ENCODE results near the gene TBL1XR1. TPM values are rescaled to one million over a fixed set of nuclear protein-coding genes. Genes with fewer than 3 reads are reported as not detected.
A peak's percentile ranks its signal among the peaks of the same experiment; 100 is the strongest.

The TBL1XR1 gene
- total and polyA plus RNA-seq, 5 donors = 31.4 to 145 (median 140) TPM

GRCh38 chr3:177157492-177157891 is 39.8 kb downstream of the TBL1XR1 start:
- no peak for ATAC-seq
- H3K27me3 ChIP-seq (ENCODE audit: control insufficient read depth, insufficient read depth) = no peaks in the 10 kb centered on the region
- 85% methylated on average over 4 of the region's 4 CpGs for WGBS
- no peak overlapping the region for H3K27ac ChIP-seq (ENCODE audit: low read length)
- peaks cover 4% of the 10 kb centered on the region for H3K4me1 ChIP-seq (ENCODE audit: control insufficient read depth, insufficient read depth, low read length)
- H3K9me3 ChIP-seq (ENCODE audit: control insufficient read depth, low read length) = no peaks in the 10 kb centered on the region
- DNase-seq = no peak
- no peak overlapping the region for H3K4me3 ChIP-seq (ENCODE audit: low read length)
- intact Hi-C loops (cut with DNase I) = no loop called here

DNA sequence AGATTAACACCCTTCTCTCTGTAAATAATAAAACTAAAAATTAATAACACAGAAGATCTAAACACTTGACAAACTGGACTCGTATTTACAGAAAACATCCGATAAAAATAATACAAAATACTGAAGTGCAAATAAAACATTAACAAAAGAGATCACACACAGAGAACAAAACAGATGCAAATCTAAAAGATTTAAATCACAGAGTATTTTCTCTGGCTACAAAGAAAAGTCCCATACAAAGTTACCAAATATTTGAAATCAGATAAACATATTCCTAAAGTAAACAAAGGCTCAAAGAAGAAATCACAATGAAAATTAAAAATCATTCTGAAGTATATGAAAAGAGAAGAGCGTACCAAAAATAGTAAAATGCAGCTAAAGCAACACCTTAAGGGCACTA is 42.5 kb downstream of the TBL1XR1 start:
- 79% methylated on average over 3 of the region's 3 CpGs for WGBS
- intact Hi-C loops (cut with DNase I) = no loop called here
- Histone ChIP-seq H3K4me3 (ENCODE audit: low read length) (no peak overlapping the region), H3K9me3 (ENCODE audit: control insufficient read depth, low read length) (no peaks in the 10 kb centered on the region), H3K27me3 (ENCODE audit: control insufficient read depth, insufficient read depth) (no peaks in the 10 kb centered on the region), H3K4me1 (ENCODE audit: control insufficient read depth, insufficient read depth, low read length) (peaks cover 7% of the 10 kb centered on the region), H3K27ac (ENCODE audit: low read length) (no peak overlapping the region)
- ATAC-seq = no peak
- DNase-seq = no peak

DNA sequence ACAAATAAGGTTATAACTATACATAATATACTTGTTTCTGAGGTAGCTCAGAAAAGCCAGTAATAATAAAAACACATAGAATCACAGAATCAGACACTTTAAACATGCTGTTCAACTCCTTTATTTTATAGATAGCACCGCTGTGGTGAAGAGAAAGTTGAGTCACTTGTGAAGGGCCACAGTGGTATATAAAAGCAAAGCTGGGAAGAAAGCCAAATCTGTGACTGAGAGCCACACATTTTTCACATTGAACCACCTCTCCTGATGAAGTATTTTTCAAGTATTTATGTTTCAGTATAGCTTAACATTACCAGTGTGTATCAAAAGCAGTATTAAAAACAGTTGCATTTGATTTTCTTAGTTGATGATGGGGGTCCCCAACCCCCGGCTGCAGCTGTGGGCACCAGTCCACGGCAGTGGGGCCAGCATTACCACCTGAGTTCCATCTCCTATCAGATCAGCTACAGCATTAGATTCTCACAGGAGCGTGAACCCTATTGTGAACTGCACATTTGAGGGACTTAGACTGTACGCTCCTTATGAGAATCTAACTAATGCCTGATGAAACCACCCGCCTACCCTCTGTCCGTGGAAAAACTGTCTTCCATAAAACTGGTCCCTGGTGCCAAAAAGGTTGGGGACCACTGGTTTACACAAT is 46.2 kb downstream of the TBL1XR1 start:
- DNase-seq (no peak), ATAC-seq (peak in 1 of 2 donors; percentile 40)
- no peak overlapping the region for H3K4me3 ChIP-seq (ENCODE audit: low read length)
- 65% methylated on average over 7 of the region's 7 CpGs for WGBS
- peak overlapping the region; percentile 13 for H3K27ac ChIP-seq (ENCODE audit: low read length)
- H3K4me1 ChIP-seq (ENCODE audit: control insufficient read depth, insufficient read depth, low read length) = peaks cover 13% of the 10 kb centered on the region
- intact Hi-C loops (cut with DNase I) = no loop called here
- H3K27me3 ChIP-seq (ENCODE audit: control insufficient read depth, insufficient read depth) = no peaks in the 10 kb centered on the region
- H3K9me3 ChIP-seq (ENCODE audit: control insufficient read depth, low read length) = no peaks in the 10 kb centered on the region

DNA sequence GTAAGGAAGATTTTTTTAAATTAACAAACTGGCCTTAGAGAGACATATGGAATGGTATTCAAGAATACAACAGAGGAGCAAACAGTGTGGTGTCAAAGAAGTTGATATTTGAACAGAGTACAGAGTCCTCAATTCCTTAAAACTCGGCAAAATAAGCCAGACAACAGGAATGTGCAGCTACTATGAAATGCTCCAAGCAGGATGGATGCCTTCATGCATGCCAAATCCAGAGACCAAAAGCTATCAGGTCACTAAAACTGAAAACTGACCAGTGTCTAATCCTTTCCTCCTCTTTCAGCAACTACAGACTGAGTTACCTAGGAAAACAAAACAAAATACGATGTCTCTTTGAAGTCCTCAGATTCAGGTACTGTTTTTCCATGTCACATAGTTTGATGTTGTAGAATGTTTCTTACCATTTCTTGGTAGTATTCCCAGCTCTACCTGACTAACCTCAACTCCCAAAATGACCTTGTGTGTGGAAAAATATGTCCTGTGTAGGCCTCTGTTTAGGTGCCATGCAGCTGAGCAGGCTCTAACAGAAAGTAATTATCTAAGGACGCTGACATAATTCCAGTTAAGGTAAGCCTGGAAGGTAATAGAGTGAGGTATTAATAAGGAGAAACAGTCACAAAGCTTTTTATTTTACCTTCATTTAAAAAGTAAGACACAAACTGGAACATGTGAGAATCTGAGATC is 46.9 kb downstream of the TBL1XR1 start:
- H3K4me3 ChIP-seq (ENCODE audit: low read length) = no peak overlapping the region
- intact Hi-C loops (cut with DNase I) = no loop called here
- peaks cover 13% of the 10 kb centered on the region for H3K4me1 ChIP-seq (ENCODE audit: control insufficient read depth, insufficient read depth, low read length)
- no peaks in the 10 kb centered on the region for H3K9me3 ChIP-seq (ENCODE audit: control insufficient read depth, low read length)
- no peaks in the 10 kb centered on the region for H3K27me3 ChIP-seq (ENCODE audit: control insufficient read depth, insufficient read depth)
- no peak for DNase-seq
- peak; percentile 34 to 57 for ATAC-seq
- WGBS = 38% methylated on average over 3 of the region's 3 CpGs
- no peak overlapping the region for H3K27ac ChIP-seq (ENCODE audit: low read length)

- H3K27me3 ChIP-seq (ENCODE audit: control insufficient read depth, insufficient read depth) = no peaks in the 10 kb centered on the region
- 86% methylated on average over 3 of the region's 3 CpGs for WGBS
- DNase-seq (no peak), ATAC-seq (no peak)
- intact Hi-C loops (cut with DNase I) = no loop called here
- no peak overlapping the region for H3K4me3 ChIP-seq (ENCODE audit: low read length)
- H3K27ac ChIP-seq (ENCODE audit: low read length) = no peak overlapping the region
- H3K4me1 ChIP-seq (ENCODE audit: control insufficient read depth, insufficient read depth, low read length) = peaks cover 11% of the 10 kb centered on the region
- H3K9me3 ChIP-seq (ENCODE audit: control insufficient read depth, low read length) = no peaks in the 10 kb centered on the region
These were observed 48.2 kb downstream of the TBL1XR1 start for GRCh38 chr3:177149106-177149505.

DNA sequence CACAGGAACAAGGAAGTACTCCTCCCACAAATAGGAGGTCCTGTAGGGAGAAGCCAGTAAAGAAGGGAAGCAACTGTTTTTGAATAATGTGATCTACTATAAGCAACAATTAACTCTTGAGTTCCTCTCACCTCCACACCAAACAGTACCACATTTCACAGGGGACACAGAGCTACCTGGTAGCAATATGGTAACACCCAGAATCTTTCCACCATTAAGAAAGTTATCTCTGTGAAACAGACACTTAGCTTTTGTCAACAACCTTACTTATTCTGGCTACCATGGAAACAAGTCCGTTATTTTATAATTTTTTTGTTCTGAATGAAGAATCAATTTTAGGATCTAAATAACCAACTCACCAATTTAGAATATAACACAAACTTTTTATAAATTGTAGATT is 49.5 kb downstream of the TBL1XR1 start:
- WGBS = 93% methylated on average over 1 of the region's 1 CpG

GRCh38 chr3:177146646-177147045 is 50.6 kb downstream of the TBL1XR1 start:
- WGBS = 50% methylated on average over 4 of the region's 4 CpGs
- intact Hi-C loops (cut with DNase I) = no loop called here
- no peak for ATAC-seq
- DNase-seq = no peak
- no peak overlapping the region for H3K4me3 ChIP-seq (ENCODE audit: low read length)
- H3K27ac ChIP-seq (ENCODE audit: low read length) = no peak overlapping the region
- no peaks in the 10 kb centered on the region for H3K27me3 ChIP-seq (ENCODE audit: control insufficient read depth, insufficient read depth)
- H3K9me3 ChIP-seq (ENCODE audit: control insufficient read depth, low read length) = no peaks in the 10 kb centered on the region
- peaks cover 9% of the 10 kb centered on the region for H3K4me1 ChIP-seq (ENCODE audit: control insufficient read depth, insufficient read depth, low read length)

More for the DNA sequence above, 49.5 kb downstream of the TBL1XR1 start:
- intact Hi-C loops (cut with DNase I) = no loop called here
- Histone ChIP-seq H3K27ac (ENCODE audit: low read length) (no peak overlapping the region), H3K27me3 (ENCODE audit: control insufficient read depth, insufficient read depth) (no peaks in the 10 kb centered on the region), H3K4me3 (ENCODE audit: low read length) (no peak overlapping the region), H3K9me3 (ENCODE audit: control insufficient read depth, low read length) (no peaks in the 10 kb centered on the region), H3K4me1 (ENCODE audit: control insufficient read depth, insufficient read depth, low read length) (peaks cover 10% of the 10 kb centered on the region)
- no peak for ATAC-seq
- no peak for DNase-seq

DNA sequence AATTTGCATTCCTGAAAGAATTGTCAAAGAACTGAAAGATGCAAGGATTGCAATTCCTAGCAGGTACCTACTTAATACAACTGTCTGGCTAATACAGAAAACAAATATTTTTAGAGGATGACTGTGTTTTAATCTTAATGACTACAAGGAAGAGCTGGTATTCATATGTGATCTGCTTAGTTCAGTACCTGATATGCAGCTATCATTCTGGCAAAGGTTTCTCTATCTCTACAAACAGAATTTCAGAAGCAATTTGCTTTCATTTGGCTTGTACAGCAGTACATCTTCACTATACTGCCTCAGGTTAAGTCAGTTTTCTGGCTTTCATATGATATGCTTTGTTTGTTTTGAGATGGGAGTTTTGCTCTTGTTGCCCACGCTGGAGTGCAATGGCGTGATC is 51.3 kb downstream of the TBL1XR1 start:
- Histone ChIP-seq H3K27ac (ENCODE audit: low read length) (no peak overlapping the region), H3K27me3 (ENCODE audit: control insufficient read depth, insufficient read depth) (no peaks in the 10 kb centered on the region), H3K4me3 (ENCODE audit: low read length) (no peak overlapping the region), H3K9me3 (ENCODE audit: control insufficient read depth, low read length) (no peaks in the 10 kb centered on the region), H3K4me1 (ENCODE audit: control insufficient read depth, insufficient read depth, low read length) (peaks cover 9% of the 10 kb centered on the region)
- no peak for ATAC-seq
- intact Hi-C loops (cut with DNase I) = no loop called here
- WGBS = 88% methylated on average over 2 of the region's 2 CpGs
- DNase-seq = no peak

DNA sequence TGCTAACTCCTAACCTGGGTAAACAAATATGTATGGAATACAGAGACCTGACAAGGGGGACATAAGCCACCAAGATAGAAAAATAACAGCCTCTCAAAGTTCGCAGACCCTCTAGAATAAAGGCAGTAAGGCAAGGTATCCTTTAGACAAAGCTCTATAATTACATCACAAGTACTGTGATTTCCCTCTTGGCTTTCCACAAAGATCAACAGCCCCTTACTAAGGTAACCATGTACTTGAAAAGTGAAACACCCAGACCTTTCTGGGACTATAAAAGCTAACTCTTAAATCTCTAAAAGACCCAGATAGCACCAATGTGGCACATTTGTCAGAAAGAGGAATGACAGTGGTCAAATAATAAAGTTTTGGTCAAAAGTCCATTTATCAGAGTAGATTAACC is 51.9 kb downstream of the TBL1XR1 start:
- no peak for DNase-seq
- Histone ChIP-seq H3K4me1 (ENCODE audit: control insufficient read depth, insufficient read depth, low read length) (peaks cover 9% of the 10 kb centered on the region), H3K9me3 (ENCODE audit: control insufficient read depth, low read length) (no peaks in the 10 kb centered on the region), H3K4me3 (ENCODE audit: low read length) (no peak overlapping the region), H3K27ac (ENCODE audit: low read length) (no peak overlapping the region), H3K27me3 (ENCODE audit: control insufficient read depth, insufficient read depth) (no peaks in the 10 kb centered on the region)
- no peak for ATAC-seq
- intact Hi-C loops (cut with DNase I) = no loop called here
- WGBS = 86% methylated on average over 1 of the region's 1 CpG

- WGBS = 40% methylated on average over 3 of the region's 3 CpGs
- intact Hi-C loops (cut with DNase I) = no loop called here
- no peaks in the 10 kb centered on the region for H3K27me3 ChIP-seq (ENCODE audit: control insufficient read depth, insufficient read depth)
- no peaks in the 10 kb centered on the region for H3K9me3 ChIP-seq (ENCODE audit: control insufficient read depth, low read length)
- peaks cover 9% of the 10 kb centered on the region for H3K4me1 ChIP-seq (ENCODE audit: control insufficient read depth, insufficient read depth, low read length)
- H3K4me3 ChIP-seq (ENCODE audit: low read length) = no peak overlapping the region
- H3K27ac ChIP-seq (ENCODE audit: low read length) = no peak overlapping the region
- DNase-seq = no peak
- no peak for ATAC-seq
These were observed 52.4 kb downstream of the TBL1XR1 start for GRCh38 chr3:177144922-177145321.

GRCh38 chr3:177141899-177142646 is 55.2 kb downstream of the TBL1XR1 start:
- no peak overlapping the region for H3K4me3 ChIP-seq (ENCODE audit: low read length)
- 75% methylated on average over 6 of the region's 6 CpGs for WGBS
- H3K4me1 ChIP-seq (ENCODE audit: control insufficient read depth, insufficient read depth, low read length) = peaks cover 3% of the 10 kb centered on the region
- DNase-seq (no peak), ATAC-seq (no peak)
- H3K27me3 ChIP-seq (ENCODE audit: control insufficient read depth, insufficient read depth) = no peaks in the 10 kb centered on the region
- intact Hi-C loops (cut with DNase I) = loop anchor here in 1 of 4 donors (2.0 kb wide), 1 partner anchor 51 kb away; no protein-coding TSS in a partner anchor
- no peak overlapping the region for H3K27ac ChIP-seq (ENCODE audit: low read length)
- no peaks in the 10 kb centered on the region for H3K9me3 ChIP-seq (ENCODE audit: control insufficient read depth, low read length)

Measured in right cardiac atrium (tissue), 5 donors.